SU-DHL-6 (cell line): ENCODE data around the gene PCMT1.

Source experiments
- H2AFZ ChIP-seq: fragments of 200-600 bp; sonication (generic); 2 replicates; pipeline ENCODE4 v1.6.1; 2014; ENCODE audit warnings: low read depth, mild to moderate bottlenecking, moderate library complexity, mixed read lengths, antibody characterized with exemption, low read length; ENCODE audit not compliant: severe bottlenecking
- H3F3A ChIP-seq: fragments of 200-600 bp; shearing (Covaris generic); 2 replicates; pipeline ENCODE4 v1.6.0; 2016; ENCODE audit warnings: antibody characterized with exemption, mild to moderate bottlenecking; ENCODE audit not compliant: insufficient read depth
- H3K27ac ChIP-seq: fragments of 200-600 bp; sonication (generic); 2 replicates; pipeline ENCODE4 v1.5.1; 2016; ENCODE audit warnings: low read depth, mild to moderate bottlenecking, low read length, moderate library complexity, mixed read lengths
- H3K27me3 ChIP-seq: fragments of 200-600 bp; sonication (generic), shearing (Covaris generic); 2 replicates; pipeline ENCODE4 v1.6.0; 2014; ENCODE audit warnings: mild to moderate bottlenecking, low read length
- H3K36me3 ChIP-seq: fragments of 200-600 bp; sonication (generic); 2 replicates; pipeline ENCODE4 v1.6.1; 2014; ENCODE audit warnings: mild to moderate bottlenecking, low read length, mixed read lengths
- H3K4me2 ChIP-seq: fragments of 300-600, 200-600 bp; shearing (Covaris generic), sonication (generic); 2 replicates; pipeline ENCODE4 v1.6.0; 2014; ENCODE audit warnings: low read length, low read depth, mild to moderate bottlenecking; ENCODE audit not compliant: poor library complexity, severe bottlenecking
- H3K4me3 ChIP-seq: fragments of 200-600 bp; sonication (generic); 2 replicates; pipeline ENCODE4 v1.5.1; 2014; ENCODE audit warnings: antibody characterized with exemption, low read length, mild to moderate bottlenecking, mixed read lengths; ENCODE audit not compliant: insufficient read depth, poor library complexity, severe bottlenecking
- H3K79me2 ChIP-seq: fragments of 200-600 bp; sonication (generic); 2 replicates; pipeline ENCODE4 v1.6.1; 2014; ENCODE audit warnings: mild to moderate bottlenecking, low read length, moderate library complexity; ENCODE audit not compliant: insufficient read depth
- H3K9ac ChIP-seq: fragments of 200-600 bp; sonication (generic); 2 replicates; pipeline ENCODE4 v1.7.0; 2014; ENCODE audit warnings: mild to moderate bottlenecking, low read length
- H3K9me2 ChIP-seq: fragments of 200-600 bp; sonication (generic); replicated peaks from 2 replicates; pipeline ENCODE4 v1.6.1; 2014; ENCODE audit warnings: low read length; ENCODE audit not compliant: insufficient read depth
- H3K9me3 ChIP-seq: fragments of 200-600 bp; sonication (generic); 2 replicates; pipeline ENCODE4 v1.6.1; 2014; ENCODE audit warnings: low read length, mixed read lengths; ENCODE audit not compliant: insufficient read depth
- H4K20me1 ChIP-seq: fragments of 200-600 bp; sonication (generic); 2 replicates; pipeline ENCODE4 v1.6.1; 2014; ENCODE audit warnings: low read depth, mild to moderate bottlenecking, antibody characterized with exemption, low read length, moderate library complexity, mixed read lengths
- CTCF ChIP-seq: fragments of 200-600 bp; sonication (generic); IDR thresholded peaks from one replicate; pipeline ENCODE4 v1.5.1; 2017; ENCODE audit warnings: antibody characterized with exemption, mild to moderate bottlenecking, low read length, moderate library complexity; ENCODE audit not compliant: insufficient read depth, poor library complexity, severe bottlenecking
- EZH2phosphoT487 ChIP-seq: fragments of 200-600 bp; sonication (generic), shearing (Covaris generic); conservative IDR thresholded peaks from 2 replicates; pipeline ENCODE4 v1.6.1; 2018; ENCODE audit warnings: mild to moderate bottlenecking, antibody characterized with exemption, low read length, moderate library complexity, mixed read lengths

PCMT1 gene

GRCh38 chr6:149857541-149857940 is 108.0 kb downstream of the PCMT1 start:
- Histone ChIP-seq H3K9me2 (no peaks in the 10 kb centered on the region), H3K79me2 (no peaks in the 10 kb centered on the region), H3F3A (no peaks in the 10 kb centered on the region), H4K20me1 (no peaks in the 10 kb centered on the region), H3K9me3 (no peaks in the 10 kb centered on the region), H3K4me3 (no peak overlapping the region), H3K27me3 (no peaks in the 10 kb centered on the region), H3K4me2 (no peak overlapping the region), H2AFZ (no peak overlapping the region), H3K27ac (no peak overlapping the region), H3K36me3 (no peaks in the 10 kb centered on the region), H3K9ac (no peak overlapping the region)
- TF ChIP-seq EZH2phosphoT487: no peak
- TF ChIP-seq CTCF: no peak

- Histone ChIP-seq H3K9me3 (no peaks in the 10 kb centered on the region), H3K36me3 (no peaks in the 10 kb centered on the region), H3K27ac (no peak overlapping the region), H3K9ac (no peak overlapping the region), H3K27me3 (no peaks in the 10 kb centered on the region), H4K20me1 (no peaks in the 10 kb centered on the region), H3K9me2 (no peaks in the 10 kb centered on the region), H3K79me2 (no peaks in the 10 kb centered on the region), H3K4me2 (no peak overlapping the region), H3K4me3 (no peak overlapping the region), H2AFZ (no peak overlapping the region), H3F3A (no peaks in the 10 kb centered on the region)
- TF ChIP-seq EZH2phosphoT487 (no peak), CTCF (no peak)
Observed at GRCh38 chr6:149859368-149859767, 109.8 kb downstream of the PCMT1 start.

GRCh38 chr6:149859938-149860337 is 110.4 kb downstream of the PCMT1 start:
- no peaks in the 10 kb centered on the region for H3K79me2 ChIP-seq

More at GRCh38 chr6:149859938-149860337, 110.4 kb downstream of the PCMT1 start:
- Histone ChIP-seq H3K27me3 (no peaks in the 10 kb centered on the region), H3F3A (peaks cover 3% of the 10 kb centered on the region; the same call in 1 of the 2 replicates), H3K9me2 (no peaks in the 10 kb centered on the region), H4K20me1 (no peaks in the 10 kb centered on the region), H2AFZ (no peak overlapping the region), H3K9ac (no peak overlapping the region), H3K27ac (no peak overlapping the region), H3K36me3 (no peaks in the 10 kb centered on the region), H3K4me2 (no peak overlapping the region), H3K9me3 (no peaks in the 10 kb centered on the region), H3K4me3 (no peak overlapping the region)
- no peak for TF ChIP-seq EZH2phosphoT487
- no peak for TF ChIP-seq CTCF
